Measurements from ENCODE around the gene MYRIP.

MYRIP gene

DNA sequence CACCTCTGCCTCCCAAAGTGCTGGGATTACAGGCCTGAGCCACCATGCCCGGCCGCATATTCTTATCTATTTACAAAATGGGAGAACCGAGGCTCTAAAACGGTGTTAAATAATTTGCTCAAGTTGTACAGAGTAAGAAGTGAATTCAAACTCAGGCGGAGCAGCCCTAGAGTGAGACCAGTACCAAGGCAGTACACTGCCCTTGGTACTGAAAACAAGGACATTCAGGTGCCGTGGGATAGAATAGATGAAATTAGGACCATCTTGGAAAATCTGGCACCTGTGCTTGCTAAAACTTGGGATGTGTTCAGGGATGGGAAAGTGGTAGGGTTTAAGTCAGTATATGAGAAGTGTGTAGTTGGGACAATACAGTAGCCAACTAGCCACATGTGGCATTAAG is 100.7 kb downstream of the MYRIP start:
- no peak for DNase-seq

- no peak for DNase-seq
These were observed 101.5 kb downstream of the MYRIP start for GRCh38 chr3:39910826-39911464.

DNA sequence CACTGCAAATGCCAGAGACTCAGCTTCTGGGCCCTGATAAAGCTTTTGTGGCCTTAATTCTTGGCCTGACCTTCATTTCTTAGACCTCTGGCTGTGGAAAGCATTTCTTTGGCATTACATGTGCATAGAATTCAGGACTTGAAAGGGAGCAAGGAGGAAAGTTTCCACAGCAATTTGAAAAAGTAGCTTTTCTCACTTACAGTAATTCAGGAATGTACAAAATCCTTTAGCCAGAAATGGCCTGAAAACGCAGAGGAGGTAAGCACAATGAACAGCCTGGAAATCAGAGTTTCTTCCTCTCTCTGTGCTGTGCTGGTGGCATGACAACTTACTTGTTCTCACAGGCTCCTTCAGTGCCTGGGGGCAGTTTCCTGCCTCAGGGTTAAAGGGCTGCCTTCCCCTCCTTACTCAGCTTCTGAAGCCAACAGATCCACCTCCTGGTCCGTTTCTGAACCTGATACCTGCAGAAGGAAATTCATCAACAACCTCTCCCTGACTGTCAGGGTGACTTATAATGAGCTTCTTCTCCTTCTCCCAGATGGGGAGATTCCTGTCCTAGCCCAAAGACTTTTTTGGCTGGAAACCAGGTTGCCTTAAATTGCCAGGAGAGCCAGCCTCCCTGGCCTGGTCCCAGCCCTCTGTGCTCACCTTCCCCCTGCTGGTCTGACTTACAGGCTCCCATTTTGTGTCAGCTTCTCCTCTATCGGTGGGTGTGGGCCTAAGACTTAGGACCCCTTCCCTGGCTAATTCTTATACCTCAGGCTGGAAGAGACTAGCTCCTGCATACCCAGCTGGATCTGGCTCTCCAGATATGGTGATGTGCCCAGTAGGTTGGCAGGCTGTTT is 102.3 kb downstream of the MYRIP start:
- DNase-seq: no peak

DNA sequence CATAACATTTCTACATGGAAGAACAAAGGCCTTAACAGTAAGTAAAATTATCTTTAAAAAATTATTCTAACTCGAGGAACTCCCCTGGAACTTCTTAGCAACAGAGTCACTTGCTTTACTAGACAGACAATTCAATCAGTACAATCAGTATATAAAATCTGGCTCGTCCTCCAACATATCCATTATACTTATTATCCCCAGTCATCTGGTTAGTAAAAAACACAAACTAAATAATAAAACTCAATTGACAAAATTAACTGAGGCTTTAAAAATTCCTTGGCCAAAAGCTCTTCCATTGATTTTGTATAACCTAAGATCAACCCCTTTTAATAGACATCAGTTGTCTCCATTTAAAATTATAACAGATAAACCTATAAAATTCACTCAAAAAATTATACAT is 105.6 kb downstream of the MYRIP start:
- no peak for DNase-seq

DNA sequence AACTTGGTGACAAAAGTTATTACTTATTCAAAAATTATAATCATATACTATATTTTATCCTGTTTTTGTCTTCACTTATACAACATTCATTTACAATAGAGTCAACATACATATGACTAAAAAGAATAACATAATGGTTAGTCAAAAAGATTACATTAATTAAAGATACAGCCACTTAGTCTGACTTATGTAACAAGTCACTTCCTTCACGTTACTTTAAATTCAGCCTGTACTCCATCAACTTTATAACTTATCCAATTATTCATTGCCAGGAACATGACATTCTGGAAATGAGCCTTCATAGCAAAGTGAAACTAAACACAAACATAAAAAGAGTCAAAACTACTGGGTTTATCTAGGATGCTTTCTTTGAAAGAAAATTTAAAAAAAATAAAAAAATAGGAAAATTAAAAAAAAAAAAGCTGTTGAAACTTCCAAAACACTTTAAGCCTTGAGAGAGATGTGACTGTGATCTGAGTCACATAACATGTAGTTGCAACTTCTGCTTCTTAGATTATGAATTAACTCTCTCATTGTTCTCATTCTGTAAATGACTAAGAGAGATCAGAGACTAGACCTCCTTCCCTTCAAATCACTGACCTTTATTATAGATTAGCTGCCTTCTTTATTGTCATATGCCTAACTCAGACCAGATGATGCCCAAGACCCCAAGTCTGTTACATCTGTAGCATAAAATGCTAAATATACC is 107.8 kb downstream of the MYRIP start:
- DNase-seq: no peak

DNA sequence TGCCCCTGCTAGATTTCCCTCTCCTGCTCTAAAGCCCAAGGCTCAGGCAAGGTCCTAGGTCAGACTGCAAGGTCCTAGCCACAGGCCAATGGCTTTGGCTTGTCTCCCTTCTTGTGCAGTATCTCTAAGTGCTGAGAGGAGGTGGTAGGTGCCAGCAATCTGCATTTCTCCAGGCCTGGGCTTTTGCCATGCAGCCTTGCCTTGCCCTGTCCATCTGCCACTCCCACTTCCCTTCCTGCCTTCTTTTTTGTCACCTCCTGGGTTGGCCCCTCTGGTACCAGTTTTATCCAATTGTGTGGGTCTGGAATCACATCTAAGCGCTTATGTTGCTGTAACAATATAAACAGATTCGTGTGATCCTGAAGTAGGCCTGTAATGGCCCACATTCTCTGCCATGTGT is 109.9 kb downstream of the MYRIP start:
- DNase-seq: no peak

DNA sequence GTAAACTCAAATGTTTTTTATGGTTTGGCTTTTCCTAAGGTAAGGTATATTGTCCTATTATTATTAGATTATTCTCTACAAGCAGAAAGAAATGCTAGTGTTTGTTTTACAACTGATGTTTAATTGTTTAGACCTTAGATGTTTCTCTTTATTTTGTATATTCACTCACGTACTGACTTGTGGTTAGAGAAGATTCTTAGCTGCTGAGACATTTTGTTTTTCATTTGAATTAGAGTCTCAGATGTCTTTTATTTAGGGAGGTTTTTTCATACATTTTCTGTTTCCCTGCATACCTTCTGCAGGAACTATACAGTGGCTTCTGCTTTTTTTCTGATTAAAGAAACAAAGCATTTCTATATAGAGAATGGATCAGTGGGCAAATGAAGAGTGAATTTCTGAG is 110.9 kb downstream of the MYRIP start:
- no peak for DNase-seq

- DNase-seq: no peak
These were observed 118.1 kb downstream of the MYRIP start for GRCh38 chr3:39927479-39927878.

GRCh38 chr3:39933986-39934693 is 124.7 kb downstream of the MYRIP start:
- no peak for DNase-seq

GRCh38 chr3:39934696-39935095 is 125.3 kb downstream of the MYRIP start:
- no peak for DNase-seq

GRCh38 chr3:39935261-39935660 is 125.9 kb downstream of the MYRIP start:
- no peak for DNase-seq

GRCh38 chr3:39936848-39937247 is 127.4 kb downstream of the MYRIP start:
- DNase-seq: no peak

DNA sequence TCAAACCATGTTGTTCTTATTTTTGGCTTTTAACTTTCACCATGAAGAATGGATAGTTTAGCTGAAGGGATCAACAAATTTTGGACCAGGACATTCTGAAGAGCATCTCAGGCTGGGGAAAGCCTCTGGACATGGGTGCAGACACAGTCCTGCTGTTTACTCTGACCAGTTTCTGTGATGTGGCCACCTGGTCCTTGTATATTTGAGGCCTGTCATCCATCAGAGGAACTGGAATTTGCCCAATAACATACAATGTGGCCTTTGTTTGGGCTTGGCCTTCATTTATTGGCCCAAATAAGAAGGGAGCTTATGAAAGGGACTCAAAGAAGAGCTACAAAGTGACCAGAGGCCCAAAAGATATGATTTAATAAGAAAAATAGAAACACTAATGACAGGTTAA is 127.9 kb downstream of the MYRIP start:
- DNase-seq: no peak

DNA sequence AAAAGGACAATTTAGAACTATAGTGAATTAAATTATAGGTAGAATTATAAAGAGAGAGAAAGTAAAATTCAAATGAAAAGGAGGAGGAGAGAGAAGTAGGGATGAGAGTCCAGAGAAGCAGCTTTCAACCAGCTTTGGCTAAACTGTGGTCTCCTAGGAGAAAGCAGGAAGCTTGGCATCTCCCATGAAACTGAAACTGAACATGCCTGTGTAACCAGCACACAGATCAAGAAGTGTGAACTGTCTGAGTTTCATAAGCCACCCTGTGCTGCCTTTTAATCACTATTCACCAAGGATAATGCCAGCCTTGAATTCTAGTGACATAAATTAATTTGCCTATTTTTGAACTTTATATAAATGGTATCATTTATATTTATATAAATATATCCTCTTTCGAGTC is 128.5 kb downstream of the MYRIP start:
- DNase-seq: no peak

DNA sequence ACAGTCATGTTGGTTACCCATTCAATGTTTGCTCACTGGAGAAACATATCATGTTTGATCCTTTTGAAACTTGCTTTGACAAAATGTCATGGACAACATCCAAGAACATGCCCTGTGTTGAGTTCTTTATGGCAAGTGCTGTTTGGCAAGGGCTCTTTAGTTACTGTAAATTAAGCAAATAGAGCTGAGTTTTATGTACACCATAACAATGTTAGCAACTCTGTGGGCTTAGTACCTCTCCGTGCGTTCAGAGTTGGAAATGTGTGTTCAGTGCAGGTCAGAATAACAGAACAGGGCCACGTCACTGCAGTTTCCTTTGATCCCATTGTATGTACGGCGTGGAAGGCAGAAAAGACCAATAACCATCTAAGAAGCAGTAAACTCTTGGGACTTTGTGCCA is 132.5 kb downstream of the MYRIP start:
- DNase-seq: no peak

DNA sequence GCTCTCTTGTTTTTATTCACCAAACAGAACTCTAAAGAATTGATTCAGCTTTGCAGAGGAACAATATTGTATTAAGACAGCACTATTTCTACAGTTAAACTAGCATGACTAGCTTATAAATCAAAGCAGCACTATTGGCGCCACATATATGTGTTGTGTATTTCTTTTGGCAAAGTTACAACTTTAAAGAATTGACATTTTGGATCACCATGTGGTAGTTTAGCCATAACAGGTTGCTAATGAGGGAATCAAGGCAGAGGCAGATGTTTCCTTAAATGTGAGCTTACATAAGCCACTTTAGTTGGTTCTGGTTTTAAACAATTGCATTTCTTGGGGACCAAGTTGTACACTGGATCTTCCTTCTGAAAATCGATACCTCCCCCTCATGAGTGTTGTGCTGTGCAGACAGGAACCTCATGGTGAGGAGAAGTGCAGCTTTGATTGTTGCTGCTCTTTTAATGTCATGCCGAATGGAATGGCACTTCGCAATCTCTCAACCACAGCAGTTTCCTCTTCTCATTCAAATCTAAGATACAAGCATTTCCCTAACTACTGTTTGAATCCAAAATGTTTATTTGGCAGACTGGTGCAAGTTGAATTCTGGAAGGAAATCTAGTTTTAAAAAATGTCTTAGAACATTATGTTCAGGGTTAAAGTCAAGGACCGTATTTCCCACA is 151.2 kb downstream of the MYRIP start:
- DNase-seq: no peak

DNA sequence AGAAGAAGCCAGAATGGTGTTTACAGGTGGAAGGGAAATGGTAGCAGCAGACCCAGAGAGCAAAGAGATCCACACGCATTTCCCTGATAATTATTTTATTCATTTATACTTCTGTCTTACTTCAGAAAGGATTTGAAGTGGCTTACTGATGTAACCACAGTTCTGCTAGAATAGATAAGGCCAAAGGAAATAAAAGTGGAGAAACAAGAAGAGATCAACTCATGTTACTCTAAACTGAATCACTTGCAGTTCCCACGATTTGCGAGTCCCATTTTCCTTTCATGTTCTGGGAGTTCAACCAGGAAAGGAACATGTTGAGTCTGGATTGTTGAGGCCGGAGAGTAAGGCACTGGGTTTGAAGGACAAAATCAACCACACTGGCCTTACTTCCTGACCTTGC is 151.8 kb downstream of the MYRIP start:
- no peak for DNase-seq

- DNase-seq: no peak
These were observed 153.2 kb downstream of the MYRIP start for GRCh38 chr3:39962581-39962980.

DNA sequence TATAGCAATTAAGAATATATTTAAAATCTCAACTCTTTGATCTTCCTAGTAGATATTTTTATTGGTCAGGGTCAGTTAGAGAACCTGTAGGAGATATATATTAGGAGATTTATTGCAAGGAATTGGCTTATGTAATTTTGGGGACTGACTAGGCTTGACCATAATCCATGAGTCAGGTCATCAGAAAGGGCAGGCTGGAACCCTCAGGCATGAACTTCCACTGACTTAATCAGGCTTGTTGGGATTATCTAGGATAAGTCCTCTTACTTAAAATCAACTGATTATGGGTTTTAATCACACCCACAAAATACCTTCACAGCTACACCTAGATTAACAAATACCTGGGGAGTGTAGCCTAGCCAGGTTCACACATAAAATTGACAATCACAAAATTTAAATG is 156.1 kb downstream of the MYRIP start:
- DNase-seq: no peak

DNA sequence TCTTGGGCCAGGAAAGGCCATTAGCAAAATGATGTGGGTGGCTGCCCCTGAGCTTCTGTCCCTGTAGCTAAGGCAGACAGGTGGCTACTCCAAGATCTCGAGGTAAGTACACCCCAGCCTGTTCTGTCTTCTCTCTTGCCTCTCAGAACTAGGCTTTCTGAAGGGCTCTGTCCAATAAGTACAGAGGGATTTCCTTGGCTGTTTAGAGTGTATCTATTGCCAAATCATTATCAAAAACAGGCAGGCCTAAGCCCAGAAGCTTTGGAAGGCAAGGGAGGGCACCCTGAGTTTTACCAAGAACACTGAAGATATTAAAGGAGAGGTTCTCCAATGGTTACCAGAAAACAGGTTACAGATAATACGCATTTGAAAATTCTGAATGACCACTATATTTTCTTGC is 156.6 kb downstream of the MYRIP start:
- no peak for DNase-seq

DNA sequence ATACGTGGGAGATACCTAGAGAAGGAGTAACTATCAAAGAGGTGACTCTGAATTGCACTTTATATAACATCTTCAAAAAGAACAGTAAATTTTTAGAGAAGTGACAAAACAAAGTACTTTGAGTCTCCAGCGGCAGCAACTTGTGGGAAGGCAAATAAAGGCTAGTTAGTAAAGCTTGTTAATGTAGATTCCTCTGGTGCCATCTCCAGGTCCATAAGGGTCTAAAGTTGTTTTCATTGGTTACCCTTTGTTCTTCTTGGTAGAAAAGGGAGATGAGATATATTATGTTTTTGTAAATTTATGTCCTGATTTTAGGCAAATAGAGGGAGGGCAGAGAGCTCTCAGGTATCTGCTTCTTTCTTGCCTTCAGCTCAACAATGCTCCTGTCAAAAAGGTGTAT is 161.6 kb downstream of the MYRIP start:
- no peak for DNase-seq

DNA sequence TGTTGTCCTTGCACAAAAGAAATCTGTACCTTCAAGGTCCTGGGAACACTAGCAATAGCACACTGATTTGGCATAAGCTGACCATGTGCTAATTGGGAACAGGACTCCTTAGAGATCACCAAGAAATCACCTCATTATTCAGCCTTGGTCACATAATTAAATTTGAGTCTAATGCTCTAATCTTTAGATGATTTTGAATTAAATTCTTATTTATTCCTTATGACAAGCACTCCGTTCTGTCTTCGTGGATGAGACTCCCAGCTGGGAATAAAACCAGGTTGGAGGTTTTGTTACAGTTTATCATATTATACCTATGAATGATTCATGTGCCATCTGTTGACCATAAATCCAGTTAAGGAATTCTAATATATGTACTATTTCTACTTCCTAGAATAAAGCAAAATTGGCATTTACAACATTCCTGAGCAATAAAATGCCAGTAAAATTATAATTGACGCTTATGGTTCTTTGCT is 162.2 kb downstream of the MYRIP start:
- no peak for DNase-seq

DNA sequence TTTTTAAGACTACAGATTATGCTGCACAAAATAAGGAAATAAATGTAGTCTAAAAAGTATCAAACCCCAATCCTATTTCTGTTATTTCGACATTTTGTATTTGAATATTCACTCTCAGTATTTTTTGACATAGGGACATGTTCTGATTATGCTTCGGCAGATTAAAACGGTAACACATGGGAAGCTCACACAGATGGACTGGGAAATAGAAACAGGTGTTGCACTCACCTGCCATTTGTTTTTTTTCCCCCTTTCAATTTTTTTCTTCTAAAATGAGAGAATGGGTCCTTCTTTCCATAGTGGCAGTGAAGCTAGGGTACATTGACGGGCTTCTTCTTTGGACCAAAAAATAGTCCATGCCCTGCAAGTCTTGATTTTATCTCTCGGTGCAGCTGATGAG is 163.1 kb downstream of the MYRIP start:
- no peak for DNase-seq

Measured in activated CD4-positive, alpha-beta T cell treated with anti-CD3 and anti-CD28 coated beads for 4 hours (primary cell).